ENCODE results near the gene RAB15.

- TF ChIP-seq CTCF (IDR thresholded peaks at IDR 0.05) (no peak), POLR2A (IDR thresholded peaks at IDR 0.05) (no peak)
These were observed 20.3 kb upstream of the RAB15 start for GRCh38 chr14:64992328-64992885.
